Cortex of kidney (tissue), 1 donor: ENCODE results near the gene SLC25A21.
"Not testable (repeated sequence)": the region's sequence is repeated elsewhere in the genome, so short reads cannot be mapped to it uniquely, and the experiment has no call there.

Experiments
- DNase-seq: peaks from one replicate; lab custom pipeline; 2025; lab: John Stamatoyannopoulos, UW

SLC25A21 gene

GRCh38 chr14:37088356-37089215 lies 83.8 kb downstream of the SLC25A21 start:
- DNase-seq, result no peak

GRCh38 chr14:37087520-37087919 lies 84.9 kb downstream of the SLC25A21 start:
- no peak for DNase-seq

- DNase-seq, result no peak
These were observed 88.8 kb downstream of the SLC25A21 start for GRCh38 chr14:37083599-37083998.

- no peak for DNase-seq
These were observed 90.0 kb downstream of the SLC25A21 start for GRCh38 chr14:37082449-37082848.

GRCh38 chr14:37081856-37082255 lies 90.5 kb downstream of the SLC25A21 start:
- DNase-seq, result no peak

- DNase-seq, result no peak
These were observed 91.2 kb downstream of the SLC25A21 start for GRCh38 chr14:37081218-37081617.

- DNase-seq, result no peak
These were observed 94.3 kb downstream of the SLC25A21 start for GRCh38 chr14:37078131-37078530.

GRCh38 chr14:37074320-37074719 lies 98.1 kb downstream of the SLC25A21 start:
- not testable (repeated sequence) for DNase-seq

GRCh38 chr14:37063467-37064240 lies 108.8 kb downstream of the SLC25A21 start:
- DNase-seq, result no peak

GRCh38 chr14:37062191-37062803 lies 110.1 kb downstream of the SLC25A21 start:
- no peak for DNase-seq

GRCh38 chr14:37061697-37062096 lies 110.7 kb downstream of the SLC25A21 start:
- no peak for DNase-seq

GRCh38 chr14:37060496-37061260 lies 111.7 kb downstream of the SLC25A21 start:
- no peak for DNase-seq

GRCh38 chr14:37057776-37058175 lies 114.6 kb downstream of the SLC25A21 start:
- DNase-seq, result no peak

- DNase-seq, result no peak
These were observed 115.9 kb downstream of the SLC25A21 start for GRCh38 chr14:37056473-37056872.

GRCh38 chr14:37054869-37055268 lies 117.5 kb downstream of the SLC25A21 start:
- no peak for DNase-seq

GRCh38 chr14:37054144-37054543 lies 118.3 kb downstream of the SLC25A21 start:
- no peak for DNase-seq

GRCh38 chr14:37051680-37052079 lies 120.7 kb downstream of the SLC25A21 start:
- no peak for DNase-seq

- DNase-seq, result no peak
These were observed 121.3 kb downstream of the SLC25A21 start for GRCh38 chr14:37051153-37051552.

GRCh38 chr14:37048666-37049071 lies 123.7 kb downstream of the SLC25A21 start:
- DNase-seq, result no peak

GRCh38 chr14:37047996-37048395 lies 124.4 kb downstream of the SLC25A21 start:
- no peak for DNase-seq

GRCh38 chr14:37047226-37047625 lies 125.2 kb downstream of the SLC25A21 start:
- no peak for DNase-seq

- no peak for DNase-seq
These were observed 125.6 kb downstream of the SLC25A21 start for GRCh38 chr14:37046815-37047214.
